Upper lobe of left lung (tissue), 6 donors: ENCODE data around the gene SYNPO. TPM values are rescaled to one million over a fixed set of nuclear protein-coding genes. Genes with fewer than 3 reads are reported as not detected.
A peak's percentile ranks its signal among the peaks of the same experiment; 100 is the strongest.

Experiments used
- ATAC-seq, 2 donors: fragments of 200-7000 bp; cut with Tn5 transposase; one replicate each; pipeline ENCODE4 v1.9.1; 2022; ENCODE audit warnings: mild to moderate bottlenecking in 2 of 2, moderate library complexity in 2 of 2; ENCODE audit not compliant: low FRiP score in 2 of 2
- DNase-seq, 2 donors: peaks; one replicate each; pipeline ENCODE4 v3.0.0-alpha.2; 2019 to 2020
- H3K27ac ChIP-seq, 4 donors: fragments of 200-600 bp; sonication (generic); one replicate each; pipeline ENCODE4 v1.5.1; 2016 to 2019
- H3K27me3 ChIP-seq, 4 donors: fragments of 200-600 bp; sonication (generic); one replicate each; pipeline ENCODE4 v1.5.1; 2017 to 2019
- H3K36me3 ChIP-seq, 4 donors: fragments of 200-600 bp; sonication (generic); one replicate each; pipeline ENCODE4 v1.5.1; 2016 to 2019
- H3K4me1 ChIP-seq, 4 donors: fragments of 200-600 bp; sonication (generic); one replicate each; pipeline ENCODE4 v1.5.1; 2018 to 2019
- H3K4me3 ChIP-seq, 4 donors: fragments of 200-600 bp; sonication (generic); one replicate each; pipeline ENCODE4 v1.5.1; 2017 to 2019; ENCODE audit warnings: mild to moderate bottlenecking in 2 of 4, moderate library complexity in 1 of 4
- H3K9me3 ChIP-seq, 4 donors: fragments of 200-600 bp; sonication (generic); one replicate each; pipeline ENCODE4 v1.5.1; 2018 to 2019
- EP300 ChIP-seq, 4 donors: sonication (generic); formaldehyde crosslinking; IDR thresholded peaks; one replicate each; pipeline ENCODE4 v1.5.1; 2017; ENCODE audit warnings: antibody characterized with exemption in 4 of 4, control low read depth in 2 of 4
- POLR2A ChIP-seq, 4 donors: fragments of 450-650 bp; IDR thresholded peaks; one replicate each; pipeline ENCODE4 v1.5.1; 2016 to 2017; ENCODE audit warnings: antibody characterized with exemption in 4 of 4, mild to moderate bottlenecking in 2 of 4
- POLR2AphosphoS5 ChIP-seq, 2 donors: sonication (generic); formaldehyde crosslinking; IDR thresholded peaks; one replicate each; pipeline ENCODE4 v1.5.1; 2017; ENCODE audit warnings: antibody characterized with exemption in 2 of 2
- WGBS, 2 donors: methylation state at CpG; one replicate each; pipeline ENCODE4 v1.1.5; 2017 to 2018; 5-methylcytosine and 5-hydroxymethylcytosine counted together
- total RNA-seq, 6 donors: library from RNA; depleted of rRNA in 4 of 6; stranded (reverse); fragments of >200 nt in 4 of 6; gene quantifications; one replicate each; pipeline versions ENCODE4 v1.1.0 to v1.2.1, GENCODE V29; 2016 to 2021
- TF ChIP-seq, protein P1 (sequence below), 6 experiments: fragments of 450-650 bp in 4 of 6; fragments of 200-600 bp in 2 of 6; sonication (generic) in 2 of 6; IDR thresholded peaks; one replicate each; pipeline ENCODE4 v1.5.1; 2016 to 2019; ENCODE audit warnings: antibody characterized with exemption in 6 of 6
- donor health status: DM: no; HTN: no; CAD: no; lungs with moderate emphysema.
- donor health status: DM: no; HTN: yes; CAD: no; lungs with severe emphysema.

The SYNPO gene
- total RNA-seq, 6 donors from 2014 or later = 41.9 to 150 (median 84.3) TPM

GRCh38 chr5:150607105-150607504 is 33.4 kb upstream of the SYNPO start:
- Histone ChIP-seq H3K27me3 (no peaks in the 10 kb centered on the region), H3K4me3 (no peak overlapping the region), H3K4me1 (peaks cover 0 to 17% (median 16%) of the 10 kb centered on the region in 4 donors), H3K9me3 (no peaks in the 10 kb centered on the region), H3K36me3 (no peaks in the 10 kb centered on the region), H3K27ac (no peak overlapping the region)
- WGBS, 2 donors = 89 to 91% methylated on average over 6 of the region's 6 CpGs
- no peak for TF ChIP-seq EP300 (IDR thresholded peaks at IDR 0.05)
- TF ChIP-seq, protein P1, sequence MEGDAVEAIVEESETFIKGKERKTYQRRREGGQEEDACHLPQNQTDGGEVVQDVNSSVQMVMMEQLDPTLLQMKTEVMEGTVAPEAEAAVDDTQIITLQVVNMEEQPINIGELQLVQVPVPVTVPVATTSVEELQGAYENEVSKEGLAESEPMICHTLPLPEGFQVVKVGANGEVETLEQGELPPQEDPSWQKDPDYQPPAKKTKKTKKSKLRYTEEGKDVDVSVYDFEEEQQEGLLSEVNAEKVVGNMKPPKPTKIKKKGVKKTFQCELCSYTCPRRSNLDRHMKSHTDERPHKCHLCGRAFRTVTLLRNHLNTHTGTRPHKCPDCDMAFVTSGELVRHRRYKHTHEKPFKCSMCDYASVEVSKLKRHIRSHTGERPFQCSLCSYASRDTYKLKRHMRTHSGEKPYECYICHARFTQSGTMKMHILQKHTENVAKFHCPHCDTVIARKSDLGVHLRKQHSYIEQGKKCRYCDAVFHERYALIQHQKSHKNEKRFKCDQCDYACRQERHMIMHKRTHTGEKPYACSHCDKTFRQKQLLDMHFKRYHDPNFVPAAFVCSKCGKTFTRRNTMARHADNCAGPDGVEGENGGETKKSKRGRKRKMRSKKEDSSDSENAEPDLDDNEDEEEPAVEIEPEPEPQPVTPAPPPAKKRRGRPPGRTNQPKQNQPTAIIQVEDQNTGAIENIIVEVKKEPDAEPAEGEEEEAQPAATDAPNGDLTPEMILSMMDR (IDR thresholded peaks at IDR 0.05) = no peak
- no peak for TF ChIP-seq POLR2AphosphoS5 (IDR thresholded peaks at IDR 0.05)
- no peak for TF ChIP-seq POLR2A (IDR thresholded peaks at IDR 0.05)
- DNase-seq (no peak), ATAC-seq (no peak)

- no peak overlapping the region for H3K4me3 ChIP-seq
- H3K9me3 ChIP-seq = no peaks in the 10 kb centered on the region
- DNase-seq (no peak), ATAC-seq (no peak)
- peaks cover 4 to 26% (median 24%) of the 10 kb centered on the region in 4 donors for H3K4me1 ChIP-seq
- H3K36me3 ChIP-seq = no peaks in the 10 kb centered on the region
- WGBS, 2 donors = 84 to 97% methylated on average over 4 of the region's 4 CpGs
- H3K27me3 ChIP-seq = no peaks in the 10 kb centered on the region
- H3K27ac ChIP-seq = no peak overlapping the region
- TF ChIP-seq POLR2A (IDR thresholded peaks at IDR 0.05) (no peak), EP300 (IDR thresholded peaks at IDR 0.05) (no peak), POLR2AphosphoS5 (IDR thresholded peaks at IDR 0.05) (no peak)
- TF ChIP-seq, protein P1 (IDR thresholded peaks at IDR 0.05) = no peak
Measured at GRCh38 chr5:150607991-150608390, 32.5 kb upstream of the SYNPO start.

GRCh38 chr5:150608991-150609390 is 31.5 kb upstream of the SYNPO start:
- Histone ChIP-seq H3K4me3 (no peak overlapping the region), H3K4me1 (peaks cover 12 to 35% (median 28%) of the 10 kb centered on the region in 4 donors), H3K27ac (peak overlapping the region in 1 of 4 donors; percentile 78), H3K27me3 (no peaks in the 10 kb centered on the region), H3K9me3 (no peaks in the 10 kb centered on the region), H3K36me3 (no peaks in the 10 kb centered on the region)
- TF ChIP-seq EP300 (IDR thresholded peaks at IDR 0.05) (no peak), POLR2A (IDR thresholded peaks at IDR 0.05) (no peak), POLR2AphosphoS5 (IDR thresholded peaks at IDR 0.05) (no peak)
- TF ChIP-seq, protein P1 (IDR thresholded peaks at IDR 0.05) = no peak
- no peak for ATAC-seq
- 75 to 76% methylated on average over 5 of the region's 5 CpGs for WGBS, 2 donors
- DNase-seq = no peak

- no peaks in the 10 kb centered on the region for H3K27me3 ChIP-seq
- no peaks in the 10 kb centered on the region for H3K9me3 ChIP-seq
- peak overlapping the region; percentile 64 to 78 (median 68) for H3K27ac ChIP-seq
- ATAC-seq (peak in 1 of 2 donors; percentile 21), DNase-seq (no peak)
- TF ChIP-seq POLR2A (IDR thresholded peaks at IDR 0.05) (peak in 1 of 4 donors; percentile 9), EP300 (IDR thresholded peaks at IDR 0.05) (no peak), POLR2AphosphoS5 (IDR thresholded peaks at IDR 0.05) (no peak)
- peaks cover 22 to 45% (median 38%) of the 10 kb centered on the region in 4 donors for H3K4me1 ChIP-seq
- no peaks in the 10 kb centered on the region for H3K36me3 ChIP-seq
- H3K4me3 ChIP-seq = no peak overlapping the region
- WGBS, 2 donors = 57 to 79% methylated on average over 5 to 7 of the region's 7 CpGs
Measured at GRCh38 chr5:150609843-150610584, 30.4 kb upstream of the SYNPO start.

DNA sequence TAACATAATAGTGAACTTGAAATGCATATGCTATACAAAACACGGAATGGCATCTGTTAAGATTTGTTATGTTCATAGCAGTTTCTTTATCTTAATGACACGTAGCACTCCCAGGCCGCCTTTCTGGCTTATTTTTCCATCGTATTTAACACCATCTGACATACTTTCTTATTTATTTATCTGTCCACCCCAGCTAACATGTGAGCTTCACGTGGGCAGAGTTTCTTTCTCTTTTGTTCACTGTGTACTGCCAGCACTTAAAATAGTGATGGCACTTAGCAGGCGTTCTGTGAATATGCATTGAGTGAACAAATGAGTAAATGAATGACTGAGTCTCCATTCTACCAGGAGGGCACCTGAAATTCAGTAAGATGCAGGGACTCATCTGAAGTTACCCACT is 29.4 kb upstream of the SYNPO start:
- no peak for DNase-seq
- no peaks in the 10 kb centered on the region for H3K27me3 ChIP-seq
- H3K27ac ChIP-seq = peak overlapping the region in 2 of 4 donors; percentile 13 to 30
- peaks cover 32 to 55% (median 48%) of the 10 kb centered on the region in 4 donors for H3K4me1 ChIP-seq
- H3K4me3 ChIP-seq = no peak overlapping the region
- no peaks in the 10 kb centered on the region for H3K36me3 ChIP-seq
- TF ChIP-seq POLR2AphosphoS5 (IDR thresholded peaks at IDR 0.05) (no peak), EP300 (IDR thresholded peaks at IDR 0.05) (no peak), POLR2A (IDR thresholded peaks at IDR 0.05) (no peak)
- TF ChIP-seq, protein P1 (IDR thresholded peaks at IDR 0.05) = no peak
- H3K9me3 ChIP-seq = no peaks in the 10 kb centered on the region
- 78 to 84% methylated on average over 6 of the region's 6 CpGs for WGBS, 2 donors
- no peak for ATAC-seq
